SK-N-SH treated with all-trans-retinoic acid at 6 μM for 48 hours (cell line): ENCODE measurements around the gene CIC.

Experiments used
- ATAC-seq: fragments of 200-7000 bp; cut with Tn5 transposase; 3 replicates; pipeline ENCODE4 v1.9.1; 2020; ENCODE audit warnings: mild to moderate bottlenecking, moderate library complexity
- BACH2 ChIP-seq: fragments of 250-450 bp; sonication (Bioruptor Pico); IDR thresholded peaks from 2 replicates; pipeline ENCODE4 v1.9.0; 2021; ENCODE audit warnings: mild to moderate bottlenecking, borderline replicate concordance
- CSDC2 ChIP-seq: fragments of 250-450 bp; sonication (Bioruptor Pico); IDR thresholded peaks from 2 replicates; pipeline ENCODE4 v1.5.0; 2020; ENCODE audit warnings: mild to moderate bottlenecking, moderate library complexity
- ESRRG ChIP-seq: fragments of 250-450 bp; sonication (Bioruptor Pico); IDR thresholded peaks from 2 replicates; pipeline ENCODE4 v1.6.1; 2021; ENCODE audit warnings: mild to moderate bottlenecking
- GLIS3 ChIP-seq: fragments of 250-450 bp; sonication (Bioruptor Pico); IDR thresholded peaks from 2 replicates; pipeline ENCODE4 v1.5.0; 2020; ENCODE audit warnings: mild to moderate bottlenecking, moderate library complexity
- OSR1 ChIP-seq: fragments of 250-450 bp; sonication (Bioruptor Pico); IDR thresholded peaks from 2 replicates; pipeline ENCODE4 v1.8.0; 2022; ENCODE audit warnings: moderate library complexity, mild to moderate bottlenecking, inconsistent platforms
- PATZ1 ChIP-seq: fragments of 250-450 bp; sonication (Bioruptor Pico); IDR thresholded peaks from 2 replicates; pipeline ENCODE4 v1.8.0; 2020; ENCODE audit warnings: mild to moderate bottlenecking, moderate library complexity, borderline replicate concordance
- PPARA ChIP-seq: fragments of 250-450 bp; sonication (Bioruptor Pico); IDR thresholded peaks from 2 replicates; pipeline ENCODE4 v1.5.0; 2020; ENCODE audit warnings: mild to moderate bottlenecking, borderline replicate concordance
- RARB ChIP-seq: fragments of 250-450 bp; sonication (Bioruptor Pico); IDR thresholded peaks from 2 replicates; pipeline ENCODE4 v1.8.0; 2021; ENCODE audit warnings: mild to moderate bottlenecking, moderate library complexity
- SNAI2 ChIP-seq: fragments of 250-450 bp; sonication (Bioruptor Pico); IDR thresholded peaks from 2 replicates; pipeline ENCODE4 v1.5.0; 2020; ENCODE audit warnings: mild to moderate bottlenecking, moderate library complexity
- TCF4 ChIP-seq: fragments of 250-450 bp; sonication (Bioruptor Pico); IDR thresholded peaks from 2 replicates; pipeline ENCODE4 v1.8.0; 2021; ENCODE audit warnings: mild to moderate bottlenecking, moderate library complexity, borderline replicate concordance
- ZC3H10 ChIP-seq: fragments of 250-450 bp; sonication (Bioruptor Pico); IDR thresholded peaks from 2 replicates; pipeline ENCODE4 v1.5.1; 2021; ENCODE audit warnings: mild to moderate bottlenecking, moderate library complexity
- ZFP3 ChIP-seq: fragments of 250-450 bp; sonication (Bioruptor Pico); IDR thresholded peaks from 2 replicates; pipeline ENCODE4 v1.5.0; 2020; ENCODE audit warnings: mild to moderate bottlenecking, moderate library complexity
- ZFP30 ChIP-seq: fragments of 450-650 bp; formaldehyde crosslinking; IDR thresholded peaks from 2 replicates; pipeline ENCODE4 v1.5.0; 2022; ENCODE audit warnings: mild to moderate bottlenecking, moderate library complexity
- ZNF565 ChIP-seq: fragments of 450-650 bp; formaldehyde crosslinking; conservative IDR thresholded peaks from 2 replicates; pipeline ENCODE4 v1.5.0; 2020; ENCODE audit warnings: low read depth, mild to moderate bottlenecking, moderate library complexity
- ZNF8 ChIP-seq: fragments of 450-650 bp; formaldehyde crosslinking; IDR thresholded peaks from 2 replicates; pipeline ENCODE4 v1.5.0; 2020; ENCODE audit warnings: mild to moderate bottlenecking, moderate library complexity
- TF ChIP-seq, protein P1 (sequence below): fragments of 250-450 bp; sonication (Bioruptor Pico); IDR thresholded peaks from 2 replicates; pipeline ENCODE4 v1.5.1; 2021; ENCODE audit warnings: mild to moderate bottlenecking, moderate library complexity
- TF ChIP-seq, protein P2 (sequence below): fragments of 250-450 bp; sonication (Bioruptor Pico); IDR thresholded peaks from 2 replicates; pipeline ENCODE4 v1.5.0; 2020; ENCODE audit warnings: mild to moderate bottlenecking, moderate library complexity

Gene CIC

GRCh38 chr19:42278452-42279154 is 9.6 kb downstream of the CIC start:
- no peak for ATAC-seq
- no peak for TF ChIP-seq SNAI2 (CRISPR knock-in tag)
- no peak for TF ChIP-seq ZFP30 (CRISPR knock-in tag)
- no peak for TF ChIP-seq PATZ1 (CRISPR knock-in tag)
- TF ChIP-seq RARB (CRISPR knock-in tag): no peak
- no peak for TF ChIP-seq GLIS3 (CRISPR knock-in tag)
- no peak for TF ChIP-seq ZC3H10 (CRISPR knock-in tag)
- TF ChIP-seq ESRRG (CRISPR knock-in tag): no peak
- TF ChIP-seq OSR1 (CRISPR knock-in tag): no peak
- TF ChIP-seq, protein P1, sequence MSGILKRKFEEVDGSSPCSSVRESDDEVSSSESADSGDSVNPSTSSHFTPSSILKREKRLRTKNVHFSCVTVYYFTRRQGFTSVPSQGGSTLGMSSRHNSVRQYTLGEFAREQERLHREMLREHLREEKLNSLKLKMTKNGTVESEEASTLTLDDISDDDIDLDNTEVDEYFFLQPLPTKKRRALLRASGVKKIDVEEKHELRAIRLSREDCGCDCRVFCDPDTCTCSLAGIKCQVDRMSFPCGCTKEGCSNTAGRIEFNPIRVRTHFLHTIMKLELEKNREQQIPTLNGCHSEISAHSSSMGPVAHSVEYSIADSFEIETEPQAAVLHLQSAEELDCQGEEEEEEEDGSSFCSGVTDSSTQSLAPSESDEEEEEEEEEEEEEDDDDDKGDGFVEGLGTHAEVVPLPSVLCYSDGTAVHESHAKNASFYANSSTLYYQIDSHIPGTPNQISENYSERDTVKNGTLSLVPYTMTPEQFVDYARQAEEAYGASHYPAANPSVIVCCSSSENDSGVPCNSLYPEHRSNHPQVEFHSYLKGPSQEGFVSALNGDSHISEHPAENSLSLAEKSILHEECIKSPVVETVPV: no peak

DNA sequence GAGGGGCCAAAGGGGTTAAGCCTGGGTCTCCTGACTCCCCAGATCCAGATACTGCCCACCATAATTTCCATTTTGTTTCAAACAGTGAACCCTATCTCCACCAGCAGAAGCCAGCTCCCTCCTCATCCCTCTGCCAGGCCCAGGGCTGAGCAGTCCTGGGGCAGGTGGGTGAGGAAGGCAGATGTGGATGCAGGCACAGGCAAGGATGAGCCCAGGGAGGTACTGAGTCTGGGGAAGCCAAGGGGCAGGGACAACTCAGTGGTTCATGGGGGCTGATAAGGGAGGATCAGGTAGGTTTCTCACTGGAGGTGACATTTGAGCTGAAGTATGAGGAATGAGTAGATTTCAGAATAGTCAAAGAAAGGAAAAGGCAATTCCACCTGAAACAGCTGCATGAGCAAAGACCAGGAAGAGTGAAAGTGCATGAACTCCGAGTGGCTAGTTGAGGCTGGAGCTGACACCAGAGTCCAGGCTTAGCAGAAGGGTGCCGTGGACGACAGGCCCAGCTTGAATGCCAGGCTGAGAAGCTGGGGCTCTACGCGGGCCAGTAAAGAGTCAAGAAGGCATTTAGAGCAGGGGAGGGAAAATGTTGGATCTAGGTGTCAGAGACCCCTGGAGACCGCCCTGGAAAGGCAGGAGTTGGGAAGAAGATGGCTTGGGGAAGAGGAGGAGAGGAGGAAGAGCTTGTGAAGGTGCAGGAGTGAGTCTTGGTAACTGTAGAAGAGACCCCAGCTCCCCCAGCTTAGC is 10.3 kb downstream of the CIC start:
- ATAC-seq: no peak
- TF ChIP-seq GLIS3 (CRISPR knock-in tag) (no peak), CSDC2 (no peak), ZC3H10 (CRISPR knock-in tag) (no peak), PPARA (CRISPR knock-in tag) (no peak), ESRRG (CRISPR knock-in tag) (no peak), TCF4 (CRISPR knock-in tag) (no peak), ZNF8 (CRISPR knock-in tag) (no peak), ZFP30 (CRISPR knock-in tag) (no peak), ZNF565 (no peak)
- TF ChIP-seq, protein P2, sequence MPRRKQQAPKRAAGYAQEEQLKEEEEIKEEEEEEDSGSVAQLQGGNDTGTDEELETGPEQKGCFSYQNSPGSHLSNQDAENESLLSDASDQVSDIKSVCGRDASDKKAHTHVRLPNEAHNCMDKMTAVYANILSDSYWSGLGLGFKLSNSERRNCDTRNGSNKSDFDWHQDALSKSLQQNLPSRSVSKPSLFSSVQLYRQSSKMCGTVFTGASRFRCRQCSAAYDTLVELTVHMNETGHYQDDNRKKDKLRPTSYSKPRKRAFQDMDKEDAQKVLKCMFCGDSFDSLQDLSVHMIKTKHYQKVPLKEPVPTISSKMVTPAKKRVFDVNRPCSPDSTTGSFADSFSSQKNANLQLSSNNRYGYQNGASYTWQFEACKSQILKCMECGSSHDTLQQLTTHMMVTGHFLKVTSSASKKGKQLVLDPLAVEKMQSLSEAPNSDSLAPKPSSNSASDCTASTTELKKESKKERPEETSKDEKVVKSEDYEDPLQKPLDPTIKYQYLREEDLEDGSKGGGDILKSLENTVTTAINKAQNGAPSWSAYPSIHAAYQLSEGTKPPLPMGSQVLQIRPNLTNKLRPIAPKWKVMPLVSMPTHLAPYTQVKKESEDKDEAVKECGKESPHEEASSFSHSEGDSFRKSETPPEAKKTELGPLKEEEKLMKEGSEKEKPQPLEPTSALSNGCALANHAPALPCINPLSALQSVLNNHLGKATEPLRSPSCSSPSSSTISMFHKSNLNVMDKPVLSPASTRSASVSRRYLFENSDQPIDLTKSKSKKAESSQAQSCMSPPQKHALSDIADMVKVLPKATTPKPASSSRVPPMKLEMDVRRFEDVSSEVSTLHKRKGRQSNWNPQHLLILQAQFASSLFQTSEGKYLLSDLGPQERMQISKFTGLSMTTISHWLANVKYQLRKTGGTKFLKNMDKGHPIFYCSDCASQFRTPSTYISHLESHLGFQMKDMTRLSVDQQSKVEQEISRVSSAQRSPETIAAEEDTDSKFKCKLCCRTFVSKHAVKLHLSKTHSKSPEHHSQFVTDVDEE: no peak

DNA sequence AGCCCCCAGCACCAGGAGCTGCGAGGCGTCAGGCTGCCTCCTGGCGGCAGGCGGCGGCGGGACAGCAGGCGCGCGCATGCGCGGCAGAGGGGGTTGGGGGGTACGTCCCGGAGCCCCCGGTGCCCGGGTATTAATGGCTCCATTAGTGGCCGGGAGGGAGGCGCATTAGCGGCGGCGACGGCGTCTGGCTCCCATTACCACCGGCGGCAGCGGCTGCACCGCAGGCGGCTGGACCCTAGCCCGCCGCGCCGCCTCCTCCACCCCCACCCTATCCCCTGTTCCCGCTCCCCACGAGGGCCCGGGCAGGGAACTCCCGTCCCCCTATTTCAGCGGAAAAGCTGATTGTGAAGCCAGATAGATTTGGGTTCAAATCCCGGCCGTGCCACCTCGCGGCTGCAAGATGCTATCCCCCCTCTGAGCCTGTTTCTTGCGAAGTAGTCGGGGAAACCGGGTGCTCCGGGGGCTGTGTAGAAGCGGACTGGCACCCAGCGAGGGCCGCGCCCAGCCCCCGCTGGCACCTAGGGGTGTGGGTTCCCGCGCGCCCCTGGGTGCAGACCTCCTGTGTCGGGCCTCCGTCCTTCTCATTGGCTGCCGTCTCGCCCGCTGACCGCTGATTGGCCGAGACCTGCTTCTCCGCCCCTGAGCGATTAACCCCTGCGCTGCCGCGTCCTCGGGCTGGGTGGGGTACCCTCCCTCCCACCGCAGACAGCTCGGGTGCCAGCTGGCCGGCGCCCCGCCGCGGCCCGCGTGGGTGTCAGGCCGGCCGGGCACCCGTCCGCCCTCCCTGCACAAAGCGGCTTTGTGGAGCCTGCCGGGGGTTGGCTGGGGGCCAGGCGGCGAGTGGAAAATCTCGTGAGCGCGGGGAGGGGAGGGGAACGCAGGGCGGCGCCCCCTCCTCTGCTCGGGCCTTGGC is 11.1 kb downstream of the CIC start:
- no peak for TF ChIP-seq GLIS3 (CRISPR knock-in tag)
- TF ChIP-seq SNAI2 (CRISPR knock-in tag): no peak
- no peak for TF ChIP-seq ZFP3 (CRISPR knock-in tag)
- no peak for TF ChIP-seq BACH2 (CRISPR knock-in tag)
- TF ChIP-seq PATZ1 (CRISPR knock-in tag): peak; percentile 96; the same call in 1 of the 2 replicates
- TF ChIP-seq, protein P1: no peak
- TF ChIP-seq, all 23 proteins: peak for 1
- peak; percentile 70 for ATAC-seq
